Brain microvascular endothelial cell (primary cell): Measurements from ENCODE around the gene PAPPA2.
A peak's percentile ranks its signal among the peaks of the same experiment; 100 is the strongest.

ENCODE experiments used
- DNase-seq: peaks from one replicate; pipeline ENCODE4 v3.0.0-alpha.2; 2020
- H3K27ac ChIP-seq: fragments of 250-450 bp; sonication (Bioruptor Pico); 2 replicates; pipeline ENCODE4 v1.5.1; 2020; ENCODE audit warnings: mild to moderate bottlenecking, moderate library complexity
- H3K27me3 ChIP-seq: fragments of 250-450 bp; sonication (Bioruptor Pico); replicated peaks from 2 replicates; pipeline ENCODE4 v1.5.1; 2020; ENCODE audit warnings: mild to moderate bottlenecking
- H3K36me3 ChIP-seq: fragments of 250-450 bp; sonication (Bioruptor Pico); replicated peaks from 2 replicates; pipeline ENCODE4 v1.5.1; 2020; ENCODE audit warnings: mild to moderate bottlenecking
- H3K4me3 ChIP-seq: 2 replicates; pipeline ENCODE4 v1.5.1; 2011; ENCODE audit warnings: low read depth, mild to moderate bottlenecking, control low read depth, low read length, moderate library complexity
- CTCF ChIP-seq: IDR thresholded peaks from 2 replicates; pipeline ENCODE4 v1.5.1; 2011; ENCODE audit warnings: low read depth, mild to moderate bottlenecking, moderate library complexity, low read length, control low read depth, inconsistent platforms; ENCODE audit errors: missing control alignments
- in situ Hi-C: cut with HindIII; loops from 2 replicates; pipeline ENCODE4 v1.10.0; 2017; ENCODE audit warnings: low sequenced_read_pairs, low pct_ligation_motif_present

PAPPA2 gene

GRCh38 chr1:176879784-176880620 is 417.0 kb downstream of the PAPPA2 start:
- H3K4me3 ChIP-seq, result no peak overlapping the region
- H3K27me3 ChIP-seq, result no peaks in the 10 kb centered on the region
- no peak for TF ChIP-seq CTCF
- in situ Hi-C loops, result no loop called here
- no peaks in the 10 kb centered on the region for H3K36me3 ChIP-seq
- DNase-seq, result no peak
- H3K27ac ChIP-seq, result no peak overlapping the region

GRCh38 chr1:176880955-176881595 is 418.1 kb downstream of the PAPPA2 start:
- Histone ChIP-seq H3K27ac (no peak overlapping the region), H3K27me3 (no peaks in the 10 kb centered on the region), H3K36me3 (no peaks in the 10 kb centered on the region), H3K4me3 (no peak overlapping the region)
- TF ChIP-seq CTCF, result peak; percentile 85
- DNase-seq, result peak; percentile 54
- in situ Hi-C loops, result no loop called here

GRCh38 chr1:176884286-176884685 is 421.3 kb downstream of the PAPPA2 start:
- Histone ChIP-seq H3K27me3 (no peaks in the 10 kb centered on the region), H3K27ac (no peak overlapping the region), H3K36me3 (no peaks in the 10 kb centered on the region), H3K4me3 (no peak overlapping the region)
- in situ Hi-C loops, result no loop called here
- no peak for TF ChIP-seq CTCF
- DNase-seq, result no peak

GRCh38 chr1:176884911-176885310 is 421.9 kb downstream of the PAPPA2 start:
- Histone ChIP-seq H3K4me3 (no peak overlapping the region), H3K36me3 (no peaks in the 10 kb centered on the region), H3K27me3 (no peaks in the 10 kb centered on the region), H3K27ac (no peak overlapping the region)
- no peak for DNase-seq
- in situ Hi-C loops, result no loop called here
- TF ChIP-seq CTCF, result no peak

GRCh38 chr1:176885341-176885740 is 422.4 kb downstream of the PAPPA2 start:
- in situ Hi-C loops, result no loop called here

More at GRCh38 chr1:176885341-176885740, 422.4 kb downstream of the PAPPA2 start:
- Histone ChIP-seq H3K36me3 (no peaks in the 10 kb centered on the region), H3K27ac (no peak overlapping the region), H3K27me3 (no peaks in the 10 kb centered on the region), H3K4me3 (no peak overlapping the region)
- no peak for TF ChIP-seq CTCF
- no peak for DNase-seq
